C4-2B (cell line): ENCODE data around the gene RNASEH1.

Source experiments
- CTCF ChIP-seq: fragments of 450-650 bp; conservative IDR thresholded peaks from 2 replicates; pipeline ENCODE4 v1.5.1; 2017; ENCODE audit warnings: mild to moderate bottlenecking
- ZFX ChIP-seq: fragments of 450-650 bp; IDR thresholded peaks from 2 replicates; pipeline ENCODE4 v1.6.1; 2017

GRCh38 chr2:3598912-3599854 lies 41.0 kb upstream of the RNASEH1 start:
- TF ChIP-seq CTCF (no peak), ZFX (no peak)
